ENCODE measurements around the gene DNPEP. TPM values are rescaled to one million over a fixed set of nuclear protein-coding genes. Genes with fewer than 3 reads are reported as not detected.
A peak's percentile ranks its signal among the peaks of the same experiment; 100 is the strongest.

DNPEP gene
- total RNA-seq (2021) (69.2 and 83.0 TPM in 2 replicates), Bru-seq, nascent RNA (percentile 55 among the genes with signal in this experiment), BruChase-seq, experiment 1, labeled RNA remaining after a 2-hour chase (percentile 57 among the genes with signal in this experiment), BruChase-seq, experiment 2, labeled RNA remaining after a 6-hour chase (percentile 62 among the genes with signal in this experiment)
- long read RNA-seq, transcript DNPEP-217 (15 exons, 2,408 nt): minor isoform, 8 of 203 reads
- long read RNA-seq, transcript DNPEP-201 (15 exons, 2,425 nt): major isoform, 143 of 203 reads
- long read RNA-seq, transcript DNPEP-203 (15 exons, 1,657 nt): minor isoform, 15 of 203 reads
- long read RNA-seq, partial matches to known transcripts: 15 of 203 reads
- long read RNA-seq, other reads (novel, unspliced or antisense): 22 of 203 reads

GRCh38 chr2:219387306-219388120 lies at the start of gene DNPEP:
DNPEP (minus strand) TSS chr2:219387912; CDS start chr2:219387794, 118 bp downstream.
- ChIA-PET CTCF (interaction anchor here (0.6 to 2.1 kb wide), 6 partner anchors 17 to 214 kb away, joined by 3 to 19 read pairs (median 7); no protein-coding TSS in a partner anchor), POLR2A (ENCODE audit: low non-redundant PET) (interaction anchor here (0.6 kb wide), 4 partner anchors 180 to 756 kb away, joined by 3 to 12 read pairs (median 7); partner anchors contain the start of gene CDK5R2)
- no peaks in the 10 kb centered on the region for H3K27me3 ChIP-seq (replicated peaks; ENCODE audit: insufficient read depth, low read depth, low read length, poor library complexity)
- TF ChIP-seq EZH2 (IDR thresholded peaks at IDR 0.05; ENCODE audit: borderline replicate concordance, low read depth, low read length, poor library complexity, severe bottlenecking) (no peak), CTCF (conservative IDR thresholded peaks at IDR 0.05; ENCODE audit: low read depth, low read length) (no peak)
- peak; percentile 89 for DNase-seq (ENCODE audit: low spot score)
- no peaks in the 10 kb centered on the region for H3K4me1 ChIP-seq (ENCODE audit: insufficient read depth, low read length, poor library complexity, severe bottlenecking)
- H3K9me3 ChIP-seq (ENCODE audit: low read depth, low read length, poor library complexity, severe bottlenecking): no peaks in the 10 kb centered on the region
- H3K27ac ChIP-seq (ENCODE audit: low read depth, low read length, poor library complexity, severe bottlenecking): peak within 1 kb of the TSS; percentile 78
- peak within 1 kb of the TSS; percentile 62 for H3K4me3 ChIP-seq (ENCODE audit: low read depth, low read length, poor library complexity, severe bottlenecking)
- intact Hi-C loops (cut with micrococcal nuclease; ENCODE audit: unreplicated experiment): no loop called here
- no TSS peak for BruUV-seq (replicated peaks)
- peaks cover 13% of the 10 kb centered on the region for H3K36me3 ChIP-seq (ENCODE audit: insufficient read depth, low read length, poor library complexity, severe bottlenecking)

- Histone ChIP-seq H3K4me1 (ENCODE audit: insufficient read depth, low read length, poor library complexity, severe bottlenecking) (no peaks in the 10 kb centered on the region), H3K27ac (ENCODE audit: low read depth, low read length, poor library complexity, severe bottlenecking) (no peak overlapping the region), H3K27me3 (replicated peaks; ENCODE audit: insufficient read depth, low read depth, low read length, poor library complexity) (no peaks in the 10 kb centered on the region), H3K9me3 (ENCODE audit: low read depth, low read length, poor library complexity, severe bottlenecking) (no peaks in the 10 kb centered on the region), H3K4me3 (ENCODE audit: low read depth, low read length, poor library complexity, severe bottlenecking) (no peak overlapping the region), H3K36me3 (ENCODE audit: insufficient read depth, low read length, poor library complexity, severe bottlenecking) (no peaks in the 10 kb centered on the region)
- DNase-seq (ENCODE audit: low spot score): no peak
- CTCF ChIA-PET: interaction anchor here (0.8 to 1.1 kb wide), 3 partner anchors 18 to 142 kb away, joined by 3 to 5 read pairs (median 4); no protein-coding TSS in a partner anchor
- no TSS peak for BruUV-seq (replicated peaks)
- POLR2A ChIA-PET (ENCODE audit: low non-redundant PET): no interaction called here
- intact Hi-C loops (cut with micrococcal nuclease; ENCODE audit: unreplicated experiment): no loop called here
- TF ChIP-seq EZH2 (IDR thresholded peaks at IDR 0.05; ENCODE audit: borderline replicate concordance, low read depth, low read length, poor library complexity, severe bottlenecking) (no peak), CTCF (conservative IDR thresholded peaks at IDR 0.05; ENCODE audit: low read depth, low read length) (no peak)
These were observed 49.4 kb upstream of the DNPEP start for GRCh38 chr2:219437141-219437540.

GRCh38 chr2:219436491-219436890 lies 48.8 kb upstream of the DNPEP start:
- ChIA-PET CTCF (interaction anchor here (0.9 to 1.1 kb wide), 2 partner anchors 19 to 141 kb away, joined by 3 to 4 read pairs; no protein-coding TSS in a partner anchor), POLR2A (ENCODE audit: low non-redundant PET) (no interaction called here)
- Histone ChIP-seq H3K27me3 (replicated peaks; ENCODE audit: insufficient read depth, low read depth, low read length, poor library complexity) (no peaks in the 10 kb centered on the region), H3K4me1 (ENCODE audit: insufficient read depth, low read length, poor library complexity, severe bottlenecking) (no peaks in the 10 kb centered on the region), H3K4me3 (ENCODE audit: low read depth, low read length, poor library complexity, severe bottlenecking) (no peak overlapping the region), H3K27ac (ENCODE audit: low read depth, low read length, poor library complexity, severe bottlenecking) (no peak overlapping the region), H3K36me3 (ENCODE audit: insufficient read depth, low read length, poor library complexity, severe bottlenecking) (no peaks in the 10 kb centered on the region), H3K9me3 (ENCODE audit: low read depth, low read length, poor library complexity, severe bottlenecking) (no peaks in the 10 kb centered on the region)
- BruUV-seq (replicated peaks): no TSS peak
- no peak for DNase-seq (ENCODE audit: low spot score)
- intact Hi-C loops (cut with micrococcal nuclease; ENCODE audit: unreplicated experiment): no loop called here
- TF ChIP-seq CTCF (conservative IDR thresholded peaks at IDR 0.05; ENCODE audit: low read depth, low read length): no peak
- no peak for TF ChIP-seq EZH2 (IDR thresholded peaks at IDR 0.05; ENCODE audit: borderline replicate concordance, low read depth, low read length, poor library complexity, severe bottlenecking)

All from A673 (cell line).